TTC549 (cell line): ENCODE data around the gene ACTR3C.

Source experiments
- FAIRE-seq: peaks from 2 replicates; lab custom pipeline; 2012; peaks lifted over from hg19 to GRCh38; lab: Jason Lieb, UNC

Gene ACTR3C

DNA sequence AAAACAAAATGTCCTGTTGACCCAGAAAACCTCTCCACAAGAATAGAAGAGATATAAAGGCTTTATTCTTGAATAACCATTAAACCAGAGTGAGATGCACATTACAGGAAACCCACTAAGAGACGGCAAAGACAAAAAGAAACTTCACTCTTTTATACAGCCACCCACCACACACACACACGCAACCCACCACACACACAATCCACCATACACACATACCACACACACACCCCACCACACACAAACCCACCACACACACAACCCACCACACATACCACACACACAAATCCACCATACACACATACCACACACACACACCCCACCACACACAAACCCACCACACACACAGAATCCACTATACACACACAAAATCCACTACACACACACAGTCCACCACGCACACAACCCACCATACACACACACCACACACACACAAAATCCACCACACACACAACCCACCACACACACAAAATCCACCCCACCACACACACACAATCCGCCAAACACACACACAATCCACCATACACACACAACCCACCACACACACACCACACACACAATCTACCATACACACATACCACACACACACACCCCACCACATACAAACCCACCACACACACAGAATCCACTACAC lies 35.8 kb upstream of the ACTR3C start:
- FAIRE-seq, result no peak

DNA sequence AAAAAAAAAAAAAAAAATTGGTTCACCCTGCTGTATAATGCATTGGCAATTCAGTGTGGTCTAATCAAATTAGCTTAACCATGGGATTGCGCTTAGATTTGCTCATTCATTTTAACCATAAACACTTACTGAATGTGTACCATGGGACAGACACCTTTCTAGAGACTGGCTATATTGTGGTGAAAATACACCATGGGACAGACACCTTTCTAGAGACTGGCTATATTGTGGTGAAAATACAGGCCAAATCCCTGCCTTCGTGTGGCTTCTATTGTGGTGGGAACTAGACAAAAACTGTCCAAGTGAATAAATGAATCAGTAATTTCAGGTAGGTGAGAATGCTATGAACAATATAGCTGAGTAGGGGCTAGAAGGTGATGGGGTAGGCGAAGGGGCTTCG lies 35.1 kb upstream of the ACTR3C start:
- FAIRE-seq, result no peak

DNA sequence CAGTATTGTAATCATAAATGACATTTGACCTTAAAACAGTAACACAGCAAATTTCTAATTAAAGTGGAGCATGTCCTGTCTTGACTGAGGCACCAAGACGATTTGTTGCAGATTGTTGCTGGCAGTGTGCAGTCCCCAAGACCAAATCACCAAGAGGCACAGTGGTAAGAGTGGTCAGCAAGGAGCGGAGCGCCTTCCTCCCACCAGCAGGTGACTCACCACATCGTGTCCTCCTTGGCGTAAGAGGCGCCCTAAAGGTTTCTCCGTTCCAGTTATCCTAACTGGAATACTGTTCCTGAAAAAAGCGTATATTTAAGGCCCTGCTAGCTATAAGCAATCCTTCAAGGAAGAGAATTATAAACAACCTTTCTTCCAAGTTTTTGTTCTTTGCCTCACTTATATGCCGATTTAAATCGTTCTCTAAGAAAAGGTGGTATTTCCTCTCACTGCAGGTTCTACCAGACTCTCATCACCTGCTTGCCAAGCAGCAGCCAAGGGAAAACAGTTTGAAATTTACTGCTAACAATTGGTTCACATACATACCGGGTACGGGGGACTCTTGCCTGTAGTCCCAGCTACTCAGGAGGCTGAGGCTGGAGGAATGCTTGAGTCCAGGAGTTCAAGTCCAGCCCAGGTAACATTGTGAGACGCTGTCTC lies 34.6 kb upstream of the ACTR3C start:
- no peak for FAIRE-seq

DNA sequence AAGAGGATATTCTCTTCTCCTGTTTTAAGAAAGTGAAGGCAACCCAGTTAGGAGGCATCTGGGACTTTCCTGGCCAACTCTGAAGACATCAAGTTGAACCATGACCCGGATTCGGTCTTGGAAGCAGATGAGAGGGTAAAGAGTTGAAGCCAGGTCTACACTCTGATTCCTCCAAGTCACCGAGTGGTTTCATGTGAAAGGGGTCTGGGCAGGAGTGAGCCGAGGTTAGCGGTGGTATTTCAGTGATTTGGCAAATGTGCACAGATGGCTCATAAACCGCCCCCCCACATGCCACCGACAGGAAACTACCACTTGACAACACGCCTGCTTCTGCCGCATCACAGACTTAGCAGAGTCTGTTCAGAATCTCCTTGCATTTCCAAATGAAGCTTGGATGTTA lies 33.9 kb upstream of the ACTR3C start:
- FAIRE-seq, result no peak

DNA sequence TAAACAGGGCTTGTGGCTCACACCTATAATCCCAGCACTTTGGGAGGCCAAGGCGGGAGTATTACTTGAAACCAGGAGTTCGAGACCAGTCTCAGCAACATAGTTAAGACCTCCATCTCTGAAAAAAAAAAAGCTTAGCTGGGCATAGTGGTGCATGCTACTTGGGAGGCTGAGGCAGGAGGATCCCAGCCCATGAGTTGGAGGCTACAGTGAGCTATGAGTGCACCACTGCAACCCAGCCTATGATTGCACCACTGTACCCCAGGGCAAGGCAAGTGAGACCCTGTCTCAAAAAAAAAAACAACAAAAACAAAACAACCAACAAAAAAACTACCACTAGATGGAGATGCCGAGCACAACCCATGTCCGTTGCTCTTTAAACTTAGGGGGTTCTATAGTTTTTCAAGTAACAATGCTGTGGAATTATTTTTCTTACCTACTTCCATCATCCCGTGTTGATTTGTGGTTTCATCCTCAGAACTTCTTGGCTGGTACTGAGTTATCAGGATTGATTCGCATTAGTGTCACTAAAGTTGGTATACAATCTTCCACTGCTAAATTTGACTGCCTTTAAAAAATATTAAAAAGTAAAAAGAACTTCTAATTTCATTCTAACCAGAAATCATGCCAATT lies 33.0 kb upstream of the ACTR3C start:
- no peak for FAIRE-seq

DNA sequence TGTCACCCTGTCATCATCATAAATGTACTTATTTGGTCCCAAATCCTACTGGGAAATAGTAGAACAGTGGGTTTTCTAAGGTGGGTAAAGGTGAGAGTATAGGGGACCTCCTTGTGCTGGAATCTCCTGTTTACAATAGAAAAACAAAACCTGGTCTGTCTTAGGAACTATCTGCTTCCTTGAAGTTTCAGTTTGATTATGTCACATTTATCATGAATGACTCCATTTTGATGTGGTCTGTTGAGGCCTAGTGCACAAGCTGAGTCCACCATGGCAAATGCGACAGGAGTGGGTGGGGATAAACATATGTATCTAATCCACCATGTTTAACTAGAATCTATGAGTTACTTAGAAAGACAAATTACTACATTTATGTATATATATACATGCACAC lies 32.3 kb upstream of the ACTR3C start:
- no peak for FAIRE-seq

DNA sequence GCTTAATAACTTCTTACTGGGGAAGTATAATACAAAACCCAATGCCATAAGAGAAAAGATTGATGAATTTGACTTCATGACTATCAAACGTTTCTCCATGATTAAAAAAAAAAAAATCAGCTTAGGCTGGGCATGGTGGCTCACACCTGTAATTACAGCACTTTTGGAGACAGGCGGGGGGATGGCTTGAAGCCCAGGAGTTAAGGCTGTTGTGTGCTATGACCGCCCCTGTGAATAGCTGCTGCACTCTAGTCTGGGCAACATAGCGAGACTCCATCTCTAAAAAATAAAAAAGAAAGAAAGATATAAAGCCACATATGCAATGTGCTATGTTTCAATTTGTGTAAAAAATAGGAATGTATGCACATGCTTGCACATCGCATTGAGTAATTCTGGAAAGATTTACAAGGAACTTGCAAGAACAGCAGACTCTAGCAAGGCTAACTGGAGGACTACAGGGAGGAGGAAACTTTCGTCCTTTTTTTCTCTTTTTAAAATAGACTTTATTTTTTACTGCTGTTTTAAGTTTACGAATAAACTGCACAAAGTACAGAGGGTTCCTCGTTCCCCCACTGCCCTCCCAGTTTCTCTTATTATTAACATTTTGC lies 28.3 kb upstream of the ACTR3C start:
- FAIRE-seq, result no peak

DNA sequence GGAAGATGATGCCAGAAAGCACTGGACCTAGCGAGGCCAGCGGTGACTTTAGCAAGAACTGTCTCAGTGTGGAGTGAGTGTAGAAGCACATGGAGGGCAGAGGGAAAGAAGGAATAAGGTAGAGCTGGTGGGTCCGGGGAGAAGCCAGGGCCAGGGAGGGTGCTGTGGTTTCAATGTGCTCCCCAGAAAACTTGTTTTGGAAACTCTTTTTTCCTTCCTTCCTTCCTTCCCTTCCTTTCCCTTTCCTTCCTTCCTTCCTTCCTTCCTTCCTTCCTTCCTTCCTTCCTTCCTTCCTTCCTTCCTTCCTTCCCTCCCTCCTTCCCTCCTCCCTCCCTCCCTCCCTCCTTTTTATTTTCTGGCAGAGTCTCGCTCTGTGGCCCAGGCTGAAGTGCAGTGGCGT lies 23.6 kb upstream of the ACTR3C start:
- FAIRE-seq, result no peak

DNA sequence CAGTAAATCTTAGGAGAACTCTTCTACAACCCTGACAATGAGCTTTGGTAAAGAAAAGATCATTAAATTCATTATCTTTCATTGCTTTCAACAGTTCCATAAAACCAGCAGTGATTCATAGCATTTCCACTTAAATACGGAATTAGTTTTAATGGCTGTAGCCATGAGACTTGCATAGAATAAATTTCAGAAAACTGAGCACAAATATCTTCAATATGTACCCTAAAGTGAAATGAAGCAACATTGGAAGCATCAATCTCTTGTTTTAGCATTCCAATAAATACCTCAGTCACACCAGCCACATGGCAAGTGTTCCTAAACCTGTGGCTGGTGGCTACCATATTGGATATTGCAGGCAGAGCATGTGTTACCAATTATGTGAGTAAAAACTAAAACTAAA lies 21.7 kb upstream of the ACTR3C start:
- FAIRE-seq, result no peak

DNA sequence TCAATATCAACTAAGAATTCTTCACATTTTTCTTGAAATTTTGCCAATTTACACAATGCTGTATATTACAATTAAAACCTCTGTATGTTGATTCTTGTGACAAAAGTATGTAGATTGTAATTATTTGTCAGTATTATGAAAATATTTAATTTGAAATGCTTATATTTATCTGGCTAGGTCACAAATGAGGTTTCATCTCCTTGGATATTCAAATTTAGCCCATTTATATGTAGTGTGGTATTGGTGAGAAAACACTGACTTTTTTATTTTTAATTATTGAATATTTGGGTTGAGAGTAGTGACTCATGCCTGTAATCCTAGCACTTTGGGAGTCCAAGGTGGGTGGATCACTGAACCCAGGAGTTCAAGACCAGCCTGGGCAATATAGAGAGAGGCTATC lies 21.0 kb upstream of the ACTR3C start:
- no peak for FAIRE-seq

DNA sequence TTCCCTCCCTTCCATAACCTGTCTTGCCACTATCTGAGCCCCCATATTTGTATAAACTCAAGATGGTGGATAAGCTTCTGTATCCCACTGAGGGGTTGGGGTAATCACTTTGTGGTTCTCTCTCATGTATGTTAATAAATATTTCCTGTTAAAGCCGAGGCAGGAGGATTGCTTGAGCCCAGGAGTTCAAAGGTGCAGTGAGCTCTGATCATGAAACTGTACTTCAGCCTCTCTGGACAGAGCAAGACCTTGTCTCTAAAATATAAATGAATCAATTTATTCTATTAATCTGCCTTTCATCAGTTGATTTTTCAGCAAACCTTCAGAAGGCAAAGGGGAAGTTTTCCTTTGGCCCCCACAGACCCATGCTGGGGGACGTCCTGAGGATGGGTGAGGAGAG lies 19.9 kb upstream of the ACTR3C start:
- no peak for FAIRE-seq

DNA sequence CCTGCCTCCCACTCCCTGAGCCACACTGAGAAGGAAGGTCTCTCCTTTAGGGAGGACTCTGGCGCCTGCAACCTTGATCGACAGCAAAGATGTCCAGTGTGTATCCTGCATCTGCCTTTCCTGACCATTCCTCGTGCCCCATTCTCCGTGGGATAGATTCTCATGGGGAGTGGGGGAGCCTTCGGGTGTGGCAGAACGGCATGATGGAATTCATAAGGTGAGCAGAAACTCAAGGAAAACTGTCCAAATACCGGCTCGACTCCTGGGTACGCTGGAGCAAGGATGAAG lies 18.7 kb upstream of the ACTR3C start:
- FAIRE-seq, result no peak

DNA sequence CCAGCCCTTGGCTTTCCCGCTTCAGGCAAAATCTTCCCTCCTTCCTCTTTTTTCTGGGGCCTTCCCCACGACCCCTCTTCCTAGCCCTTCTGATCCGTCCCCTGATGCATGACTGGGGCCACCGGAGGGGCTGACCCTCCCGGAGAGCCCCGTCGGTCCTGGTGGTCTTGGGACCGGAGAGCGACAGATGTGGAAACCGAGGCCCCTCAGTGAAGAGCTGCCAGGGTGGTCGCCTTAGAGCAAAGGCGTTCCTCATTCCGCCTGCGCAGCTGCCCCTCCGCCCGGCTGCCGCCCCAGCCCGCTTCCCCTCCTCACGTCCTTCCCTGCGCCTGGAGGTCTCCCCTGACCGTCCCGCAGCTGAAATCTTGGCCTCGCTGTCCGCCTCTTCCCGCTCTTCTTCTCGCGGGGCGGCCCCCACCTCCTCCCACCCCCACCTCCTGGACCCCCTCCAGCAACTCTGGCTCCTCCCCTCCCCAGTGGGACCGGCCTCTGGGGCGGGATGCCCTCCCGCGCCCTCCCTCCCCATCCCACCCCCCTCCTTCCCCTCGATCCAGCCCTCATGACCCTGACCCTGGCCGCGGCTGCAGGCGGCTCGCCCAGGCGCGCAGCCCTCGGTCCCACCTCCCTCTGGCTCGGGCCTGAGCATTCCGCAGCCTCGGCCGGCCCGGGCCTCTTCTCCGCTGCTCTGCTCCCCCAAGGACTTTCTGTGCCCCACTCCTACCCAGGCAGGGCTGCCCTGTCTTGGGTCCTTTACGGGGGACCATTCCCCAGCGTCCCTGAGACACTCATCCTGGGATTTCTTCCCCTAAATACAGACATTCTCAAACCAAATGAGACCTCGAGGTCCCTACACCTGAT lies 18.1 kb upstream of the ACTR3C start, which contains the start of gene RARRES2:
RARRES2 (minus strand) TSS at position 367 of the 858 bp plus-strand sequence. CDS start 1,020 bp downstream, outside the sequence.
- no peak for FAIRE-seq

DNA sequence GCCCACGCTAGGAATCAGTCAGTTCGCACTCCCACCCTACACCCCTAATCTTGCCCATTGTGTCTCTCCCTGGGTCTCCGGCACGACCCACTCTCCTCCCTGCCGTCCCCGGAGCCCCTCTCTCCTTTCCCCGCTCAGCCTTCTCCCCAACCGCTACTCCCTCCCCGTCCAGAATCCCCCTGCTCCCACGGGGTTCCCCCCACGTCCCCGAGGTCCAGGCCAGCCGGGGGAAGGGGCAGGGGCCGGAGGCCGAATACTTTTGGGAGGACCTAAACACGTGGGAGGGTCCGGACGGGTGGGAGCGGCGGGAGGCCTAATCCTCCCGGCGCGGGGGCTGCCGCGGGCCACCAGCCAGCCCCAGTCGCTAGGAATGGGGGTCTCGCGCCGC lies 17.5 kb upstream of the ACTR3C start:
- no peak for FAIRE-seq

DNA sequence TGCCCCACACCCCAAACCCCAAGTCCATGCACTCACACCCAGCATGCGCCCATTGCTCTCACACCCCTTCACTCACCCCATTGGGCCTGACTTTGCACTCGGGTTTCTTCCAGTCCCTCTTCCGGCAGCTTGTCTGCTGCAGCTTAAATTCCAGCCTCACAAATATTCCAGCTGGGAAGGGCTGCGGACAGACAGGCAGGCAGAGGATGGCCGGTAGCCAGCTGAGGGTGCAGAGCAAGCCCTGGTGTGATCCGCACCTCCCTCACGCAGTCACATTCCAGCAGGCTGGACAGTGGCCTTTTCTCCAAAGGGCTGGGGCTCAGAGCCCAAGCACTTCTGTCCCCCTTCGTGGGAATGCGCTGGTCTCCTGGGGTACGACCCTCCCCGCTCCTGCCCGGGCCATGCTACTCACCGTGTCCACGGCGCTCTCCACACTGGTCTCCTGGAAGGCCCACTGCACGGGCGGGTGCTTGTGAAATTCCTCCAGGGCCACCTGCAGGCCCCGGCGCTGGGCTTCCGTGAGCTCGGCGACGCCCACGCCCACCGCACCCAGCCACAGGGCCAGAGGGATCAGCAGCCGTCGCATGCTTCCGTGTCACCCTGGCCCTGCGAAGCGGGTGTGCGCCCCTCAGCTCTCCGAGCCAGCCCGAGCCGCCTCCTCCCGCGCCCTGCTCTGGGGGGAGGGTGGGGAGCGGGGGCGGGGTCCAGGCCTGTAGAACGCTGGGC lies 16.8 kb upstream of the ACTR3C start:
- FAIRE-seq, result no peak

DNA sequence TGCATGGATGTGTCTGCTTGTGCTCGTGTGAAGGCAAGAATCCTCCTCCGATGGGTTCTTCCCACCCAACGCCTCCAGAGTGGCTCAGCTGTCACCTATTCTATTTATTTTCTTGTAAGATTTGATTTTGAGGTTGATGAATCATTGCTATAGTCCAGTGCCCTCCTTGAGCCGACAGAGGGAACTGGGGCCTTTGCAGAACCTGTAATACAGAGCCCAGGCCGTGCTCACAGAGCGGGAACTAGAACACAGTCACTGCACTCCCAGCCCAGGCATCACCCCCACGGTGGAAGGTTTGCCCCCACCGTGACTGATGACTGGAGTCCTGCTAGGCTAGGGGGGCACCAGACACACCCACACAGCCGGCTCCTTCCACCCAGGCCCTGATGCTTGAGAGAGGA lies 16.1 kb upstream of the ACTR3C start:
- FAIRE-seq, result no peak

DNA sequence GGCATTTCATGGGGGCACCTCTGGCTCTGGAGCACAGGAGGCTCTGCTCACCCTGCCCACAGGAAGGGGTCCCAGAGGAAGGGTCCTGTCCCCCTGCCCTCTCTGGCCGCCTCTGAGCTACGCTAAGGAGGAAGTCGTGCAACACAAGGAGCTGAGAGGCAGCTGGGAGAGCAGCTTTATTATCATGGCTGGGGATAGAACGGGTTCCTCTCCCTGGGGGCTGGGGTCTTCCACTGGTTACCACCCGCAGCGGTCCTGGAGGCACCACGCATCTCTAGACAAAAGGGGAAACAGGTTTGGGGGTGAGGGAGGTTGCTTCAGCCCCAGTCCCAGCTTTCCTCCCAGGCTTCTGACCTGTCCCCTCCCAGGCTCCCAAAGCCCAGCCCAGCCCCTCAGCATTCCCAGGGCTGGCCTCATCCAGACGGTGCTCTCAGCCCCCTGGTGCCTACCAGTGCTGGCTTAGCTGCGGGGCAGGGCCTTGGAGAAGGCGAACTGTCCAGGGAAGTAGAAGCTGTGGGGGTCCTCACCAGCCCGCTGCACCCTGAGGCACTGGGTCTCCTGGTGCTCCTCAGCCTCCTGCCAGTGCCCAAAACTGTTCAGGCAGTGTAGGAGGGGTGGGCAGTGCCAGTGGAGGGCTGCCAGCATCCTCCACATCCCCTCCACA lies 15.0 kb upstream of the ACTR3C start:
- no peak for FAIRE-seq

DNA sequence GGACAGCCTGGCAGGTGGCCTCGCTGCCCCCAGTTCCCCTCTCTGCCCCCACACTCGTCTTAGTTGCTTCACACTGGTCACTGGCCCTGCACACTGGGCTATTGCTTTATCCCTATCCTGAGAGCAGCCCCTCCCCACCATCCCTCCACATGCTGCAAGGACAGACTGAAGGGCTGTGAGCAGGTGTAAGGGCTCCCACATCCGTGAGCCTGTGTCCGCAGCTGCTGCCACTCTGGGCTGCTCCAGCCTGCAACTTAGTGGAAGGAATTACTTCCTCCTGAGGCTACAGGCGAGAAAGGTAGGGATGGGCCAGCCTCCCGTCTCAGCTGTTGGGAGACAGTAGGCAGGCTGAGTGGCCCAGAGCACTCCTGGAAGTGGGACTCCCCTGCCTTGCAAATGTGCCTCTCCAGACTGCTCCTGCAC lies 14.3 kb upstream of the ACTR3C start:
- FAIRE-seq, result no peak

DNA sequence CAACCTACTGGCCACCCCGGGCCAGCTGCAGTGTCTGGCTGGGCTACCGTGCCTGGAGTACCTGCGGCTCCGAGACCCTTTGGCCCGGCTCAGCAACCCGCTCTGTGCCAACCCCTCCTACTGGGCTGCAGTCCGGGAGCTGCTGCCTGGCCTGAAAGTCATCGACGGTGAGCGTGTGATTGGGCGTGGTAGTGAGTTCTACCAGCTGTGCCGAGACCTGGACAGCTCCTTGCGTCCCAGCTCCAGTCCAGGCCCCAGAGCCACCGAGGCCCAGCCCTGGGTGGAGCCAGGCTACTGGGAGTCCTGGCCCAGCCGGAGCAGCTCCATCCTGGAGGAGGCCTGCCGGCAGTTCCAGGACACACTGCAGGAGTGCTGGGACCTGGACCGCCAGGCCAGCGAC lies 13.8 kb upstream of the ACTR3C start:
- FAIRE-seq, result no peak

DNA sequence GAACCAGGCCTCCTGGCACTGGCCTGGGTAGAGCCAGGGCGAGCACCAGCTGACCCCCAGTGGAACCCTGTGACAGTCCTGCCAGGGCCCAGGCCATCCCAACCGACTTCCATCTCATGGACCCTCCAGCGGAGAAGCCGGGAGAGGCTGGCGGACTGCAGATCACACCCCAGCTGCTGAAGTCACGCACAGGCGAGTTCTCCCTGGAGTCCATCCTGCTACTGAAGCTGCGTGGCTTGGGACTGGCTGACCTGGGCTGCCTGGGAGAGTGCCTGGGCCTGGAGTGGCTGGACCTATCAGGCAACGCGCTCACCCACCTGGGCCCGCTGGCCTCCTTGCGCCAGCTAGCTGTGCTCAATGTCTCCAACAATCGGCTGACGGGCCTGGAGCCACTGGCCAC lies 13.4 kb upstream of the ACTR3C start:
- no peak for FAIRE-seq

DNA sequence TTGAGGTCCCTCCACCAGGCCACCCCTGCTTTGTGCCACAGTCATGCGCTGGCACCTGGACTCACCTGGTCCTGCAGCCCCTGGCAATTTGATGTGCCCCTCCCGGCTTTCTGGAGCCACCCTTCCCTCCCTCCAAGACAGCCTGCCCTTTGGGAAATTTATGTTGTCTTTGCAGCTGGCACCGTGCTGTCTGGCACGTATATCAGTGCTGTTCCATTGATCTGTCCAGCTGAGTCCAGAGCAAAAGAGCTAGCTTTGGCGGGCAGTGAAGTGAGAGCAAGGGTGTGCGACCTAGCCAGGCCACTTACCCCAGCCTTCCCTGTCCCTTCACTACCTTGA lies 12.4 kb upstream of the ACTR3C start:
- no peak for FAIRE-seq
